T-helper 1 cell treated with Interleukin-12 subunit alpha and Interleukin-12 subunit beta and Interleukin-4 antibody, amounts not matched to agents 30 μg/mL and 1 μg/mL, for 36 hours (primary cell): Measurements from ENCODE around the gene TEKT4.
"Not testable (repeated sequence)": the region's sequence is repeated elsewhere in the genome, so short reads cannot be mapped to it uniquely, and the experiment has no call there.

Source experiments
- H3K27ac Mint-ChIP-seq: one replicate; pipeline ENCODE4 v1.8.0; 2021; ENCODE audit warnings: mild to moderate bottlenecking, mixed read lengths
- H3K27me3 Mint-ChIP-seq: one replicate; pipeline ENCODE4 v1.8.0; 2021; ENCODE audit warnings: low read depth, mixed read lengths
- H3K36me3 Mint-ChIP-seq: one replicate; pipeline ENCODE4 v1.8.0; 2021; ENCODE audit warnings: low read depth, mixed read lengths
- H3K4me1 Mint-ChIP-seq: one replicate; pipeline ENCODE4 v1.8.0; 2021; ENCODE audit warnings: low read depth, mixed read lengths
- H3K4me3 Mint-ChIP-seq: one replicate; pipeline ENCODE4 v1.8.0; 2021; ENCODE audit warnings: mild to moderate bottlenecking, moderate library complexity, mixed read lengths
- H3K9me3 Mint-ChIP-seq: one replicate; pipeline ENCODE4 v1.8.0; 2021; ENCODE audit warnings: mixed read lengths

Gene TEKT4, protein sequence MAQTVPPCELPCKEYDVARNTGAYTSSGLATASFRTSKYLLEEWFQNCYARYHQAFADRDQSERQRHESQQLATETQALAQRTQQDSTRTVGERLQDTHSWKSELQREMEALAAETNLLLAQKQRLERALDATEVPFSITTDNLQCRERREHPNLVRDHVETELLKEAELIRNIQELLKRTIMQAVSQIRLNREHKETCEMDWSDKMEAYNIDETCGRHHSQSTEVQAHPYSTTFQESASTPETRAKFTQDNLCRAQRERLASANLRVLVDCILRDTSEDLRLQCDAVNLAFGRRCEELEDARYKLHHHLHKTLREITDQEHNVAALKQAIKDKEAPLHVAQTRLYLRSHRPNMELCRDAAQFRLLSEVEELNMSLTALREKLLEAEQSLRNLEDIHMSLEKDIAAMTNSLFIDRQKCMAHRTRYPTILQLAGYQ

DNA sequence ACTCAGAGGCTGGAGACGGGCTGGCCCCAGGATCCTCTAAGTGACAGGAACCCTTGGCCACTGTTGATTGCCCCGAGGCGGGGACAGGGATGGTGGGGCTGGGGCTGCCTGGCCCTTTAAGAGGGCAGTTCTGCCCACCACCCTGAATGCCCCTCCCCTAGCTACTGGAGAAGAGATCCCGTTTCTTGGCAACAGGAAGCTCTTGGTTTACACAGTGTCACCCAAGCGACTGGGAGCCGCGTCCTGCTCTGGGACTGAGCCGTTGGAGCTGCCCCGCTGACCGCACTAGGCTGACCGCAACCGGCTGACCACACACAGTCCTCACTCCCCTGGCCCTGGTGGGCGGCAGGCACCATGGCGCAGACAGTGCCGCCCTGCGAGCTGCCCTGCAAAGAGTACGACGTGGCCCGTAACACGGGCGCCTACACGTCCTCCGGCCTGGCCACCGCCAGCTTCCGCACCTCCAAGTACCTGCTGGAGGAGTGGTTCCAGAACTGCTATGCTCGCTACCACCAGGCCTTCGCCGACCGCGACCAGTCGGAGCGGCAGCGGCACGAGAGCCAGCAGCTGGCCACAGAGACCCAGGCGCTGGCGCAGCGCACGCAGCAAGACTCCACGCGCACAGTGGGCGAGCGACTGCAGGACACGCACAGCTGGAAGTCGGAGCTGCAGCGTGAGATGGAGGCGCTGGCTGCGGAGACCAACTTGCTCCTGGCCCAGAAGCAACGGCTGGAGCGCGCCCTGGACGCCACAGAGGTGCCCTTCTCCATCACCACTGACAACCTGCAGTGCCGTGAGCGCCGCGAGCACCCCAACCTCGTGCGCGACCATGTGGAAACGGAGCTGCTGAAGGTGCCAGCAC, at the start of gene TEKT4:
TSS of gene TEKT4 (plus strand) at position 205 of the 862 bp plus-strand sequence. CDS start at position 355, 150 bp downstream.
- no peaks in the 10 kb centered on the region for H3K36me3 Mint-ChIP-seq
- H3K4me1 Mint-ChIP-seq: no peaks in the 10 kb centered on the region
- H3K27ac Mint-ChIP-seq: no peak within 1 kb of the TSS
- no peak within 1 kb of the TSS for H3K4me3 Mint-ChIP-seq
- peaks cover 4% of the 10 kb centered on the region for H3K27me3 Mint-ChIP-seq
- no peaks in the 10 kb centered on the region for H3K9me3 Mint-ChIP-seq

DNA sequence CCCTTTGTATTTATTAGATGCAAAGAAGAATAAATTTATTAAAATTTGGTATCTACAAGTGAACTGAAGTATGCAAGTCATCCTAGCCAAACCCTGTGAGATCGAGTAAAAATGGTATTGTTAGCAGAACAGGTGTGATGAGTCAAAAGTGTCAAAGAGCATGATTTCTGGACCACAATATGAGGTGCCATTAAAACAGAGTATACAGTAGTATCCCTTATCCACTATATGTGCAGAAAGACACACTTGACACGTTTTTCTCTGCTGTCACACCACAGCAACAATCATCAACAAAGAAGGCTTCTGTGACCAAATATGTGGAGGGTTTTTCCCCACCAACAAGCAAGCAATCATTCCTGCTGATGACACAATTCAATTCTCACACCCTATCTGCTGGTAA, 32.0 kb upstream of the TEKT4 start:
- H3K9me3 Mint-ChIP-seq, H3K4me1 Mint-ChIP-seq, H3K27ac Mint-ChIP-seq, H3K27me3 Mint-ChIP-seq, H3K36me3 Mint-ChIP-seq, H3K4me3 Mint-ChIP-seq: not testable (repeated sequence)

- peaks cover 37% of the 10 kb centered on the region for H3K27me3 Mint-ChIP-seq
- not testable (repeated sequence) for H3K9me3 Mint-ChIP-seq
These were observed 14.4 kb upstream of the TEKT4 start for GRCh38 chr2:94856856-94857255.

GRCh38 chr2:94857367-94858162, 13.7 kb upstream of the TEKT4 start:
- H3K27ac Mint-ChIP-seq, H3K4me1 Mint-ChIP-seq, H3K36me3 Mint-ChIP-seq, H3K9me3 Mint-ChIP-seq: not testable (repeated sequence)
- H3K4me3 Mint-ChIP-seq: peak overlapping the region; percentile 75
- H3K27me3 Mint-ChIP-seq: peaks cover 43% of the 10 kb centered on the region

More at GRCh38 chr2:94856856-94857255, 14.4 kb upstream of the TEKT4 start:
- H3K36me3 Mint-ChIP-seq, H3K27ac Mint-ChIP-seq, H3K4me1 Mint-ChIP-seq: not testable (repeated sequence)
- H3K4me3 Mint-ChIP-seq: peak overlapping the region; percentile 75

- H3K9me3 Mint-ChIP-seq, H3K36me3 Mint-ChIP-seq, H3K4me3 Mint-ChIP-seq, H3K4me1 Mint-ChIP-seq, H3K27ac Mint-ChIP-seq: not testable (repeated sequence)
- peaks cover 50% of the 10 kb centered on the region for H3K27me3 Mint-ChIP-seq
These were observed 12.9 kb upstream of the TEKT4 start for GRCh38 chr2:94858163-94858888.

DNA sequence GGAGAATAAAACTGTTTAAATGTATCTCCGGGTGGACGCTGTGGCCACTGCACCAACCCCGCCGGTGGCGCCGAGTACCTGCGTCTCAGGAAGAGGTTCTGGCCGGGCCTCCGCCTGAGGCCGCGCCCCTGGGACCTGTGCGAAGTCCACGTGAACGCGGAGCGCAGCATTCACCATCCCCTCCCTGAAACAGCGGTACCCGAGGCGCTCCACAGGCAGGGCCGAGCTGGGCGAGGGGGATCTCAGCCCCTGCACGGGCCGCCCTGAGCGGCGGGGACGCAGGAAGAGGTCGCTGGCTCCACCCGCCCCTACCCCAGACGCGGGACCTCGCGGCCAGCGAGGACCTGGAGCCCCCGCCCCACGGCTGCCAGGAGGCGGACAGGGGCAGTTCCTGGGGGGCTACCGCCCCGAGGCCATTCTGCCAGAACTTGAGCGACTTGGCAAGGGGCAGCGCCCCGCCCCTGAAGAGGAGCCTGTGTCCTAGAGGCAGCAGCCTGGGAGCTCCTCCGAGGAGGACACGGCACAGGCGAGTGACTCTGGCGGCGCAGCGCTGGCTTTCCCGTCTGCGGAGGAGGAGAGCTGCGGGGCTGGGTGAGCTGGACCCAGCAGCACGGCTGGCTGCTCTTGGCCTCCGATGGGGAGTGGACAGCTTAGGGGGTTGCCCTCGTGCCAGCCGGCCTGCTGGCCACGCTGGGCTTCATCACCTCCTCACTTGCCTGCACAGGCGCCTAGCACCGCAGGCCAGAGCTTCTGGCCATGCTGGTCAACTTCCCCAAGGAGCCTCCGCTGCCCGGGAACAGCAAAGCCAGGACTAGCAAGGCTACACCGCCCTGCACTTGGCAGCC, 9.7 kb upstream of the TEKT4 start:
- H3K4me3 Mint-ChIP-seq: no peak overlapping the region
- H3K27me3 Mint-ChIP-seq: peaks cover 67% of the 10 kb centered on the region
- H3K9me3 Mint-ChIP-seq: no peaks in the 10 kb centered on the region
- H3K27ac Mint-ChIP-seq: no peak overlapping the region
- peaks cover 4% of the 10 kb centered on the region for H3K4me1 Mint-ChIP-seq
- no peaks in the 10 kb centered on the region for H3K36me3 Mint-ChIP-seq

DNA sequence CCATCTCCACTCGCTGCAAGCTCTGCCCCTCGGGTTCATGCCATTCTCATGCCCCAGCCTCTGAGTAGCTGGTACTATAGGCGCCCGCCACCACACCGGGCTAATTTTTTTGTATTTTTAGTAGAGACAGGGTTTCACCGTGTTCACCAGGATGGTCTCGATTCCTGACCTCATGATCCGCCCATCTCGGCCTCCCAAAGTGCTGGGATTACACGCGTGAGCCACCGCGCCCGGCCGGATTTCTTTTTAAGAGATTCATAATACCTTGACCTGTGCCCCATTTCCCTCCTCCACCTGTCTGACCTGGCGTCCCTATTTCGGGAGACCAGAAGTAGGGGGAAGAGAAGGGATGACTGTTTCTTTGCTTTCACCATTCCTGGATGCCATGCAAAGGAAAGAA, 8.3 kb upstream of the TEKT4 start:
- H3K9me3 Mint-ChIP-seq, H3K27ac Mint-ChIP-seq, H3K4me3 Mint-ChIP-seq, H3K36me3 Mint-ChIP-seq, H3K4me1 Mint-ChIP-seq: not testable (repeated sequence)
- H3K27me3 Mint-ChIP-seq: peaks cover 65% of the 10 kb centered on the region

DNA sequence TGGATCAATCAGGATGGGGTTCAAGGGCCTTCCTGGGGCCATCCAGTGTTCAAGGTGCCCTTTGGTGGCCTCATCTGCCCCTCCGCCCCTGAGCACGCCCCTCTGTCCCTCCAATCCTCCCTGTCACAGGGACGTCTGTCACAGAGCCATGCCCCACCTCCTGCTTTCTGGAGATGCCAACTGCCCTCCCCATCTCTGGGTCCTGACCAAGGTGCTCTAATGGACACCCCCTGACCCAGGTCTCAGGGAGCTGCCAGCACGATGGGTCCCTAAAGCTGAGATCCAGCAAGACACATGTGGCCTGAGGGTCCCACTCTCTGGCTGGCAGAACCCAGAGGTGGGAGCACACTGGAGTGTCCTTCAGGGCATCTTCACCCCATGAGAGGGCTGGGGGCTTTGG, 2.1 kb upstream of the TEKT4 start:
- Mint-ChIP-seq H3K36me3 (no peaks in the 10 kb centered on the region), H3K4me1 (no peaks in the 10 kb centered on the region), H3K27ac (no peak overlapping the region), H3K4me3 (no peak overlapping the region), H3K9me3 (no peaks in the 10 kb centered on the region), H3K27me3 (peaks cover 18% of the 10 kb centered on the region)

DNA sequence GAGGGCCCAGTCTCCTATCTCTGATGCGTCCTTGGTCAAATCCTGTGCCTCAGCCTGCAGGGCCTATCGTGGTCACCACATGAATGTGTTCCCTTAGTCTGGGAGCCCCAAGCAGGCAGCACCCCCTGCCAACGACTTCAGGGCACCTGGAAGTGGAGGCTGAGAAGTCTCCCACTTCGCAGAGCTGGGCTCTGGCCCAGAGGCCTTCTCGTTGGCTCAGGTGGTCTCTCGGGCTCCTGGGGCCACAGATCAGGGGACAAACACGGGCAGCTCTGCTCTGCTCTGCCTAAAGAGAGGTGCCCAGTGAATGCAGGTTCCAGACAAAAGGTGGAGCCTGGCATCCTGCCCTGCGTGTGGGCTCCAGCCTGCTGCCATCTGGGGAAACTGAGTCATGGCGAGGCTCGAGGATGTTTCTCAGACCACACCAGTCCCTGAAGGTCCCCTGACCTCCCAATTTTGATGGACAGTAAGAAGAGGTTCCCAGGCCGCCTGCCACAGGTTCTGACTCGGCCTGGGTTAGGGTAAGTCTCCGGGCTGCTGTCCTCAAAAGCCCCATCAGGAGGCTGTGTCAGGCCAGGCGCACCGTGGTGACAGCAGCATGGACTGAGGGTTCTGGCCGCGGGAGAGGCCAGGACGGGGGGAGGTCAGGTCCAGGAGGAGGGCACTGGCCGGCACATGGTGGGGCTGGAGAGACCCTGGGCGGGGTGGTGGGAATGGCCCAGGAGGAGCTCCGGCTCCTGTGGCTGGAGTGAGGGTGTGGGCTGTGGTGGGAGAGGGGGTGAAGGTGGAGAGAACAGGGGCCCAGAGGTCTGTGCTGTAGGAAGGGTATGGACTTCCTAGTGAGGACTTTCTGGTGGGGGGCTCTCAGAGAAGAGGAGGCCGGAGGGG, 1.4 kb upstream of the TEKT4 start:
- Mint-ChIP-seq H3K4me1 (no peaks in the 10 kb centered on the region), H3K4me3 (no peak overlapping the region), H3K9me3 (no peaks in the 10 kb centered on the region), H3K36me3 (no peaks in the 10 kb centered on the region), H3K27ac (no peak overlapping the region), H3K27me3 (peaks cover 12% of the 10 kb centered on the region)

- no peaks in the 10 kb centered on the region for H3K36me3 Mint-ChIP-seq
These were observed 597 bp upstream of the TEKT4 start for GRCh38 chr2:94870440-94871225.

GRCh38 chr2:94872088-94872618, 923 bp downstream of the TEKT4 start:
- no peak overlapping the region for H3K27ac Mint-ChIP-seq
- H3K9me3 Mint-ChIP-seq: no peaks in the 10 kb centered on the region
- H3K36me3 Mint-ChIP-seq: no peaks in the 10 kb centered on the region
- H3K27me3 Mint-ChIP-seq: no peaks in the 10 kb centered on the region
- no peaks in the 10 kb centered on the region for H3K4me1 Mint-ChIP-seq
- no peak overlapping the region for H3K4me3 Mint-ChIP-seq

More at GRCh38 chr2:94870440-94871225, 597 bp upstream of the TEKT4 start:
- Mint-ChIP-seq H3K4me3 (no peak overlapping the region), H3K27ac (no peak overlapping the region), H3K9me3 (no peaks in the 10 kb centered on the region), H3K4me1 (no peaks in the 10 kb centered on the region), H3K27me3 (peaks cover 8% of the 10 kb centered on the region)
